ENCODE data around the gene PDZRN4.

- TF ChIP-seq SUZ12 (IDR thresholded peaks at IDR 0.05) = no peak
- TF ChIP-seq FOXA1 (IDR thresholded peaks at IDR 0.05) = no peak
- TF ChIP-seq NFRKB (IDR thresholded peaks at IDR 0.05) = no peak
- no peak for TF ChIP-seq TARDBP (IDR thresholded peaks at IDR 0.05)
- TF ChIP-seq PKNOX1 (IDR thresholded peaks at IDR 0.05) = no peak
- TF ChIP-seq ZNF384 (IDR thresholded peaks at IDR 0.05) = no peak
- TF ChIP-seq BHLHE40 (IDR thresholded peaks at IDR 0.05; ENCODE audit: borderline replicate concordance) = no peak
- no peak for TF ChIP-seq SP1 (IDR thresholded peaks at IDR 0.05)
Measured at GRCh38 chr12:41558671-41559070, 370.6 kb downstream of the PDZRN4 start.

Measured in HEK293T (cell line).